Activated CD4-positive, alpha-beta T cell treated with anti-CD3 and anti-CD28 coated beads for 36 hours (primary cell): ENCODE measurements around the gene STYX. TPM values are rescaled to one million over a fixed set of nuclear protein-coding genes. Genes with fewer than 3 reads are reported as not detected.

Experiments
- ATAC-seq: fragments of 200-7000 bp; cut with Tn5 transposase; one replicate; pipeline ENCODE4 v1.10.0; 2021; ENCODE audit warnings: mild to moderate bottlenecking, moderate library complexity
- CTCF ChIA-PET: fragments of 350-600 bp; sonication (Branson Sonifier 250); formaldehyde crosslinking; loops from one replicate; lab custom pipeline; 2021; ENCODE audit warnings: antibody characterized with exemption; lab: Charles Lee
- POLR2A ChIA-PET: fragments of 350-600 bp; sonication (Branson Sonifier 250); formaldehyde crosslinking; loops from one replicate; lab custom pipeline; 2021; ENCODE audit warnings: antibody characterized with exemption, inconsistent platforms; lab: Charles Lee
- DNase-seq: peaks from one replicate; pipeline ENCODE4 v3.0.0-alpha.2; 2020
- H3K27ac Mint-ChIP-seq: one replicate; pipeline ENCODE4 v1.8.0; 2021; ENCODE audit warnings: mixed read lengths
- H3K27me3 Mint-ChIP-seq: one replicate; pipeline ENCODE4 v1.8.0; 2021; ENCODE audit warnings: mixed read lengths
- H3K36me3 Mint-ChIP-seq: one replicate; pipeline ENCODE4 v1.8.0; 2021; ENCODE audit warnings: low read depth, mixed read lengths
- H3K4me1 Mint-ChIP-seq: one replicate; pipeline ENCODE4 v1.8.0; 2021; ENCODE audit warnings: mixed read lengths
- H3K4me3 Mint-ChIP-seq: one replicate; pipeline ENCODE4 v1.8.0; 2021; ENCODE audit warnings: mild to moderate bottlenecking, moderate library complexity, mixed read lengths
- H3K9me3 Mint-ChIP-seq: one replicate; pipeline ENCODE4 v1.8.0; 2021; ENCODE audit warnings: low read depth, mixed read lengths
- intact Hi-C, 2 experiments: fragments of 100-400 bp; cut with DNase I in 1 of 2; cut with micrococcal nuclease in 1 of 2; formaldehyde crosslinking; loops; one replicate each; pipeline versions ENCODE4 v1.14.2 to v1.15.1; 2022 to 2024; cut with DNase I, micrococcal nuclease
- total RNA-seq, 2 experiments: library from RNA; stranded (reverse); gene quantifications; one replicate each; pipeline ENCODE4 v1.2.3, GENCODE V29; 2021

The STYX gene
- total RNA-seq, 2 experiments from 2014 or later: 13.1 to 13.3 TPM

GRCh38 chr14:52700701-52701172 is 29.2 kb upstream of the STYX start:
- Mint-ChIP-seq H3K27ac (no peak overlapping the region), H3K36me3 (no peaks in the 10 kb centered on the region), H3K4me1 (peaks cover 4% of the 10 kb centered on the region), H3K9me3 (no peaks in the 10 kb centered on the region), H3K4me3 (no peak overlapping the region), H3K27me3 (no peaks in the 10 kb centered on the region)
- CTCF ChIA-PET: interaction anchor here (1.5 kb wide), 1 partner anchor 11 kb away, joined by 3 read pairs; no protein-coding TSS in a partner anchor
- no peak for DNase-seq
- intact Hi-C loops: loop anchor here in 1 of 2 experiments (10.0 kb wide), 1 partner anchor 454 kb away; the partner anchor contains the start of gene DDHD1
- no peak for ATAC-seq
- POLR2A ChIA-PET: no interaction called here

- ATAC-seq: peak; percentile 79
- Mint-ChIP-seq H3K36me3 (no peaks in the 10 kb centered on the region), H3K9me3 (no peaks in the 10 kb centered on the region), H3K4me3 (no peak overlapping the region), H3K27me3 (no peaks in the 10 kb centered on the region), H3K4me1 (peaks cover 7% of the 10 kb centered on the region), H3K27ac (no peak overlapping the region)
- ChIA-PET CTCF (interaction anchor here (1.5 kb wide), 1 partner anchor 11 kb away, joined by 3 read pairs; no protein-coding TSS in a partner anchor), POLR2A (interaction anchor here (0.6 kb wide), 1 partner anchor 14 kb away, joined by 3 read pairs; no protein-coding TSS in a partner anchor)
- DNase-seq: no peak
- intact Hi-C loops: loop anchor here in 1 of 2 experiments (10.0 kb wide), 1 partner anchor 454 kb away; the partner anchor contains the start of gene DDHD1
Measured at GRCh38 chr14:52701223-52701622, 28.7 kb upstream of the STYX start.

GRCh38 chr14:52703225-52703624 is 26.7 kb upstream of the STYX start:
- H3K27me3 Mint-ChIP-seq: no peaks in the 10 kb centered on the region
- no peak for ATAC-seq
- H3K36me3 Mint-ChIP-seq: peaks cover 6% of the 10 kb centered on the region
- H3K27ac Mint-ChIP-seq: no peak overlapping the region
- POLR2A ChIA-PET: no interaction called here
- H3K4me3 Mint-ChIP-seq: no peak overlapping the region
- intact Hi-C loops: loop anchor here in 1 of 2 experiments (10.0 kb wide), 1 partner anchor 452 kb away; the partner anchor contains the start of gene DDHD1
- no peaks in the 10 kb centered on the region for H3K9me3 Mint-ChIP-seq
- CTCF ChIA-PET: no interaction called here
- DNase-seq: no peak
- H3K4me1 Mint-ChIP-seq: peaks cover 18% of the 10 kb centered on the region

- POLR2A ChIA-PET: no interaction called here
- CTCF ChIA-PET: no interaction called here
- H3K9me3 Mint-ChIP-seq: no peaks in the 10 kb centered on the region
Measured at GRCh38 chr14:52703664-52704063, 26.3 kb upstream of the STYX start.

GRCh38 chr14:52706286-52706685 is 23.7 kb upstream of the STYX start:
- CTCF ChIA-PET: no interaction called here
- peak overlapping the region; percentile 92 for H3K27ac Mint-ChIP-seq
- peak; percentile 66 for DNase-seq
- H3K4me1 Mint-ChIP-seq: peaks cover 38% of the 10 kb centered on the region
- no peaks in the 10 kb centered on the region for H3K27me3 Mint-ChIP-seq
- peaks cover 32% of the 10 kb centered on the region for H3K36me3 Mint-ChIP-seq
- POLR2A ChIA-PET: no interaction called here
- ATAC-seq: peak; percentile 56
- intact Hi-C loops: loop anchor here (2.0 to 10.0 kb wide), 3 partner anchors 85 to 449 kb away; partner anchors contain the start of genes DDHD1 (in 2 of the 2) and GNPNAT1 (in 1 of the 2)
- H3K9me3 Mint-ChIP-seq: no peaks in the 10 kb centered on the region
- H3K4me3 Mint-ChIP-seq: peak overlapping the region; percentile 91

More at GRCh38 chr14:52703664-52704063, 26.3 kb upstream of the STYX start:
- DNase-seq (no peak), ATAC-seq (no peak)
- intact Hi-C loops: loop anchor here in 1 of 2 experiments (10.0 kb wide), 1 partner anchor 451 kb away; the partner anchor contains the start of gene DDHD1
- H3K27me3 Mint-ChIP-seq: no peaks in the 10 kb centered on the region
- H3K4me1 Mint-ChIP-seq: peaks cover 23% of the 10 kb centered on the region
- H3K36me3 Mint-ChIP-seq: peaks cover 10% of the 10 kb centered on the region
- no peak overlapping the region for H3K4me3 Mint-ChIP-seq
- peak overlapping the region; percentile 49 for H3K27ac Mint-ChIP-seq

GRCh38 chr14:52706724-52707706 is 23.0 kb upstream of the STYX start, which contains the start of gene PSMC6:
TSS of gene PSMC6 (plus strand) at chr14:52707200. CDS start at chr14:52707220, 20 bp downstream.
- no peaks in the 10 kb centered on the region for H3K27me3 Mint-ChIP-seq
- intact Hi-C loops: loop anchor here (1.0 to 10.0 kb wide), 8 partner anchors 12 to 448 kb away; partner anchors contain the start of genes DDHD1 (in 2 of the 2), GNPNAT1 (in 2 of the 2), GPR137C (in 2 of the 2) and STYX (in 2 of the 2)
- peak within 1 kb of the TSS; percentile 92 for H3K27ac Mint-ChIP-seq
- ChIA-PET CTCF (interaction anchor here (0.6 to 1.0 kb wide), 2 partner anchors 9 to 10 kb away, joined by 3 read pairs; no protein-coding TSS in a partner anchor), POLR2A (interaction anchor here (0.8 kb wide), 1 partner anchor 22 kb away, joined by 3 read pairs; no protein-coding TSS in a partner anchor)
- peaks cover 38% of the 10 kb centered on the region for H3K36me3 Mint-ChIP-seq
- peaks cover 41% of the 10 kb centered on the region for H3K4me1 Mint-ChIP-seq
- ATAC-seq (peak; percentile 96), DNase-seq (peak; percentile 98)
- no peaks in the 10 kb centered on the region for H3K9me3 Mint-ChIP-seq
- H3K4me3 Mint-ChIP-seq: peak within 1 kb of the TSS; percentile 91

- Mint-ChIP-seq H3K27ac (no peak overlapping the region), H3K27me3 (no peaks in the 10 kb centered on the region), H3K9me3 (no peaks in the 10 kb centered on the region), H3K4me3 (no peak overlapping the region), H3K4me1 (peaks cover 35% of the 10 kb centered on the region), H3K36me3 (peaks cover 65% of the 10 kb centered on the region)
- ChIA-PET CTCF (interaction anchor here (0.9 to 2.1 kb wide), 8 partner anchors 9 to 79 kb away, joined by 3 to 9 read pairs (median 5); partner anchors contain the start of gene STYX), POLR2A (interaction anchor here (0.6 to 1.3 kb wide), 3 partner anchors 11 to 25 kb away, joined by 3 to 4 read pairs (median 4); no protein-coding TSS in a partner anchor)
- no peak for DNase-seq
- no peak for ATAC-seq
- intact Hi-C loops: no loop called here
Measured at GRCh38 chr14:52711666-52712065, 18.3 kb upstream of the STYX start.

- Mint-ChIP-seq H3K4me1 (peaks cover 7% of the 10 kb centered on the region), H3K27ac (no peak overlapping the region), H3K36me3 (peaks cover 53% of the 10 kb centered on the region), H3K9me3 (no peaks in the 10 kb centered on the region), H3K27me3 (no peaks in the 10 kb centered on the region), H3K4me3 (no peak overlapping the region)
- no peak for DNase-seq
- ChIA-PET POLR2A (no interaction called here), CTCF (interaction anchor here (1.0 to 1.8 kb wide), 2 partner anchors 9 to 13 kb away, joined by 3 to 5 read pairs; no protein-coding TSS in a partner anchor)
- intact Hi-C loops: loop anchor here in 1 of 2 experiments (5.0 kb wide), 1 partner anchor 69 kb away; no protein-coding TSS in a partner anchor
- ATAC-seq: no peak
Measured at GRCh38 chr14:52716155-52716554, 13.8 kb upstream of the STYX start.

- Mint-ChIP-seq H3K36me3 (peaks cover 42% of the 10 kb centered on the region), H3K27me3 (no peaks in the 10 kb centered on the region), H3K4me3 (no peak overlapping the region), H3K27ac (peak overlapping the region; percentile 12), H3K9me3 (no peaks in the 10 kb centered on the region), H3K4me1 (peaks cover 20% of the 10 kb centered on the region)
- ChIA-PET POLR2A (interaction anchor here (0.7 kb wide), 1 partner anchor 14 kb away, joined by 4 read pairs; no protein-coding TSS in a partner anchor), CTCF (interaction anchor here (1.2 to 3.4 kb wide), 4 partner anchors 12 to 19 kb away, joined by 3 to 9 read pairs (median 6); no protein-coding TSS in a partner anchor)
- intact Hi-C loops: no loop called here
- ATAC-seq (no peak), DNase-seq (no peak)
Measured at GRCh38 chr14:52723514-52724359, 6.2 kb upstream of the STYX start.

- no peak overlapping the region for H3K4me3 Mint-ChIP-seq
- H3K27me3 Mint-ChIP-seq: no peaks in the 10 kb centered on the region
- H3K4me1 Mint-ChIP-seq: peaks cover 20% of the 10 kb centered on the region
- H3K27ac Mint-ChIP-seq: no peak overlapping the region
- H3K9me3 Mint-ChIP-seq: no peaks in the 10 kb centered on the region
- intact Hi-C loops: no loop called here
- ChIA-PET CTCF (interaction anchor here (2.7 to 3.4 kb wide), 2 partner anchors 12 kb away, joined by 8 to 9 read pairs; no protein-coding TSS in a partner anchor), POLR2A (no interaction called here)
- peaks cover 39% of the 10 kb centered on the region for H3K36me3 Mint-ChIP-seq
- DNase-seq: no peak
- no peak for ATAC-seq
Measured at GRCh38 chr14:52724360-52724644, 5.7 kb upstream of the STYX start.
